ENCODE data around the gene TTLL10.

DNA sequence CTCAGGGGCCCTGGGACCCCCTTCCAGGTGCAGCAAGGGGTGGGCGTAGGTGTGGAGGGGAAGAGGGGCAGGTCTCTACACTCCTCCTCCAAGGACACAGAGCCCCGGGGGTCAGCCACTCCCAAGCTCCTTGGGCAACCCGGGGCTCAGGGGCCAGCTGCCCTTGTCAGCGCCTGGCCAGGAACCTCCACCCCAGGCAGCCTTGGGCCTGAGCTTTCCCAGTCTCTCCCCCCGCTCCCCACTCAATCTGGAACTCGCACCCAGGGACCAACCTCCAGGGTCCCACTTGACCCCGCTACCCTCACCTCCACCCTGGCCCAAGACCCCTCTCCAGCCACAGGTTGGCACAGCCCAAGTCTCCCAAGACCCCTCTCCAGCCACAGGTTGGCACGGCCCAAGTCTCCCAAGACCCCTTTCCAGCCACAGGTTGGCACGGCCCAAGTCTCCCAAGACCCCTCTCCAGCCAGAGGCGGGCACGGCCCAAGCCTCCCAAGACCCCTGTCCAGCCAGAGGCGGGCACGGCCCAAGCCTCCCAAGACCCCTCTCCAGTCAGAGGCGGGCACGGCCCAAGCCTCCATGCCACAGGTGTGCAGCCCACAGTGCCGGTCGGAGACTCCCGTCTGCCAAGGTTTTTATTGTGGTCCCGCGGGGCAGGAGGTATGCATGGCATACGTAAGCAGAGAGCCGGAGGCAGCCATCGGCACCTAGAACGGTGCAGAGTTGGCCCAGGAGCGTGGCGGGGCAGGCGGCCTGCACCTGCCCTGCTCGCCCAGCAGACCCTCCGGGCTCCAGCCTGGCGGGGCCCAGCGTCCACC, 37.3 kb downstream of the TTLL10 start:
- TF ChIP-seq GATA2 (IDR thresholded peaks at IDR 0.05; ENCODE audit: low read depth, low read length) = no peak
- TF ChIP-seq GATA3 (IDR thresholded peaks at IDR 0.05; ENCODE audit: low read depth, low read length) = no peak

All from SH-SY5Y (cell line).